ENCODE measurements around the gene EXOC3L4.
A peak's percentile ranks its signal among the peaks of the same experiment; 100 is the strongest.

The EXOC3L4 gene

GRCh38 chr14:103126088-103126872, 31.8 kb downstream of the EXOC3L4 start:
- H3K36me3 ChIP-seq (ENCODE audit: control insufficient read depth in 1 of 2, insufficient read depth in 2 of 2, low read length in 2 of 2) = peaks cover 0 to 15% of the 10 kb centered on the region in 2 donors
- H3K4me1 ChIP-seq (ENCODE audit: control insufficient read depth in 1 of 2, insufficient read depth in 2 of 2, low read length in 2 of 2) = peaks cover 8 to 67% of the 10 kb centered on the region in 2 donors
- H3K27me3 ChIP-seq (ENCODE audit: low read depth, low read length) = no peaks in the 10 kb centered on the region
- no peaks in the 10 kb centered on the region for H3K9me3 ChIP-seq (ENCODE audit: control insufficient read depth in 1 of 2, low read length in 2 of 2)
- H3K4me3 ChIP-seq (ENCODE audit: low read depth in 1 of 2, low read length in 2 of 2) = peak overlapping the region; percentile 26 to 54
- H3K27ac ChIP-seq (ENCODE audit: low read length) = no peak overlapping the region

- H3K36me3 ChIP-seq (ENCODE audit: control insufficient read depth in 1 of 2, insufficient read depth in 2 of 2, low read length in 2 of 2) = peaks cover 0 to 16% of the 10 kb centered on the region in 2 donors
- H3K9me3 ChIP-seq (ENCODE audit: control insufficient read depth in 1 of 2, low read length in 2 of 2) = no peaks in the 10 kb centered on the region
- peak overlapping the region in 1 of 2 donors; percentile 54 for H3K4me3 ChIP-seq (ENCODE audit: low read depth in 1 of 2, low read length in 2 of 2)
- peaks cover 5 to 69% of the 10 kb centered on the region in 2 donors for H3K4me1 ChIP-seq (ENCODE audit: control insufficient read depth in 1 of 2, insufficient read depth in 2 of 2, low read length in 2 of 2)
- no peaks in the 10 kb centered on the region for H3K27me3 ChIP-seq (ENCODE audit: low read depth, low read length)
- H3K27ac ChIP-seq (ENCODE audit: low read length) = no peak overlapping the region
These were observed 32.4 kb downstream of the EXOC3L4 start for GRCh38 chr14:103126873-103127304.

GRCh38 chr14:103127356-103127755, 32.8 kb downstream of the EXOC3L4 start:
- Histone ChIP-seq H3K36me3 (ENCODE audit: control insufficient read depth in 1 of 2, insufficient read depth in 2 of 2, low read length in 2 of 2) (peaks cover 0 to 21% of the 10 kb centered on the region in 2 donors), H3K9me3 (ENCODE audit: control insufficient read depth in 1 of 2, low read length in 2 of 2) (no peaks in the 10 kb centered on the region), H3K4me1 (ENCODE audit: control insufficient read depth in 1 of 2, insufficient read depth in 2 of 2, low read length in 2 of 2) (peaks cover 2 to 69% of the 10 kb centered on the region in 2 donors), H3K4me3 (ENCODE audit: low read depth in 1 of 2, low read length in 2 of 2) (peak overlapping the region in 1 of 2 donors; percentile 42), H3K27ac (ENCODE audit: low read length) (no peak overlapping the region), H3K27me3 (ENCODE audit: low read depth, low read length) (no peaks in the 10 kb centered on the region)

GRCh38 chr14:103127861-103128598, 33.5 kb downstream of the EXOC3L4 start:
- Histone ChIP-seq H3K4me3 (ENCODE audit: low read depth in 1 of 2, low read length in 2 of 2) (peak overlapping the region in 1 of 2 donors; percentile 42), H3K4me1 (ENCODE audit: control insufficient read depth in 1 of 2, insufficient read depth in 2 of 2, low read length in 2 of 2) (peaks cover 0 to 63% of the 10 kb centered on the region in 2 donors), H3K27me3 (ENCODE audit: low read depth, low read length) (no peaks in the 10 kb centered on the region), H3K36me3 (ENCODE audit: control insufficient read depth in 1 of 2, insufficient read depth in 2 of 2, low read length in 2 of 2) (peaks cover 4 to 28% of the 10 kb centered on the region in 2 donors), H3K27ac (ENCODE audit: low read length) (no peak overlapping the region), H3K9me3 (ENCODE audit: control insufficient read depth in 1 of 2, low read length in 2 of 2) (no peaks in the 10 kb centered on the region)

GRCh38 chr14:103128631-103129300, 34.2 kb downstream of the EXOC3L4 start:
- Histone ChIP-seq H3K4me1 (ENCODE audit: control insufficient read depth in 1 of 2, insufficient read depth in 2 of 2, low read length in 2 of 2) (peaks cover 0 to 63% of the 10 kb centered on the region in 2 donors), H3K4me3 (ENCODE audit: low read depth in 1 of 2, low read length in 2 of 2) (no peak overlapping the region), H3K27me3 (ENCODE audit: low read depth, low read length) (no peaks in the 10 kb centered on the region), H3K27ac (ENCODE audit: low read length) (no peak overlapping the region), H3K9me3 (ENCODE audit: control insufficient read depth in 1 of 2, low read length in 2 of 2) (no peaks in the 10 kb centered on the region), H3K36me3 (ENCODE audit: control insufficient read depth in 1 of 2, insufficient read depth in 2 of 2, low read length in 2 of 2) (peaks cover 9 to 35% of the 10 kb centered on the region in 2 donors)

- peaks cover 11 to 39% of the 10 kb centered on the region in 2 donors for H3K36me3 ChIP-seq (ENCODE audit: control insufficient read depth in 1 of 2, insufficient read depth in 2 of 2, low read length in 2 of 2)
- no peak overlapping the region for H3K4me3 ChIP-seq (ENCODE audit: low read depth in 1 of 2, low read length in 2 of 2)
- no peaks in the 10 kb centered on the region for H3K27me3 ChIP-seq (ENCODE audit: low read depth, low read length)
- H3K4me1 ChIP-seq (ENCODE audit: control insufficient read depth in 1 of 2, insufficient read depth in 2 of 2, low read length in 2 of 2) = peaks cover 0 to 59% of the 10 kb centered on the region in 2 donors
- no peaks in the 10 kb centered on the region for H3K9me3 ChIP-seq (ENCODE audit: control insufficient read depth in 1 of 2, low read length in 2 of 2)
- no peak overlapping the region for H3K27ac ChIP-seq (ENCODE audit: low read length)
These were observed 34.9 kb downstream of the EXOC3L4 start for GRCh38 chr14:103129301-103130016.

GRCh38 chr14:103130017-103130764, 35.7 kb downstream of the EXOC3L4 start:
- H3K9me3 ChIP-seq (ENCODE audit: control insufficient read depth in 1 of 2, low read length in 2 of 2) = no peaks in the 10 kb centered on the region
- H3K4me1 ChIP-seq (ENCODE audit: control insufficient read depth in 1 of 2, insufficient read depth in 2 of 2, low read length in 2 of 2) = peaks cover 0 to 52% of the 10 kb centered on the region in 2 donors
- H3K27ac ChIP-seq (ENCODE audit: low read length) = no peak overlapping the region
- peaks cover 11 to 43% of the 10 kb centered on the region in 2 donors for H3K36me3 ChIP-seq (ENCODE audit: control insufficient read depth in 1 of 2, insufficient read depth in 2 of 2, low read length in 2 of 2)
- no peaks in the 10 kb centered on the region for H3K27me3 ChIP-seq (ENCODE audit: low read depth, low read length)
- no peak overlapping the region for H3K4me3 ChIP-seq (ENCODE audit: low read depth in 1 of 2, low read length in 2 of 2)

GRCh38 chr14:103130965-103131364, 36.4 kb downstream of the EXOC3L4 start:
- H3K9me3 ChIP-seq (ENCODE audit: control insufficient read depth in 1 of 2, low read length in 2 of 2) = no peaks in the 10 kb centered on the region
- peaks cover 11 to 51% of the 10 kb centered on the region in 2 donors for H3K36me3 ChIP-seq (ENCODE audit: control insufficient read depth in 1 of 2, insufficient read depth in 2 of 2, low read length in 2 of 2)
- H3K27me3 ChIP-seq (ENCODE audit: low read depth, low read length) = no peaks in the 10 kb centered on the region
- H3K4me3 ChIP-seq (ENCODE audit: low read depth in 1 of 2, low read length in 2 of 2) = no peak overlapping the region
- no peak overlapping the region for H3K27ac ChIP-seq (ENCODE audit: low read length)
- peaks cover 0 to 48% of the 10 kb centered on the region in 2 donors for H3K4me1 ChIP-seq (ENCODE audit: control insufficient read depth in 1 of 2, insufficient read depth in 2 of 2, low read length in 2 of 2)

- Histone ChIP-seq H3K4me1 (ENCODE audit: control insufficient read depth in 1 of 2, insufficient read depth in 2 of 2, low read length in 2 of 2) (peaks cover 0 to 48% of the 10 kb centered on the region in 2 donors), H3K27me3 (ENCODE audit: low read depth, low read length) (no peaks in the 10 kb centered on the region), H3K4me3 (ENCODE audit: low read depth in 1 of 2, low read length in 2 of 2) (no peak overlapping the region), H3K36me3 (ENCODE audit: control insufficient read depth in 1 of 2, insufficient read depth in 2 of 2, low read length in 2 of 2) (peaks cover 11 to 53% of the 10 kb centered on the region in 2 donors), H3K9me3 (ENCODE audit: control insufficient read depth in 1 of 2, low read length in 2 of 2) (no peaks in the 10 kb centered on the region), H3K27ac (ENCODE audit: low read length) (no peak overlapping the region)
These were observed 37.1 kb downstream of the EXOC3L4 start for GRCh38 chr14:103131580-103131979.
